Activated naive CD8-positive, alpha-beta T cell (primary cell): ENCODE results near the gene CNTNAP5.

Experiments used
- H3K27ac Mint-ChIP-seq: one replicate; pipeline ENCODE4 v1.8.0; 2021; ENCODE audit warnings: mixed read lengths
- H3K27me3 Mint-ChIP-seq: one replicate; pipeline ENCODE4 v1.8.0; 2021; ENCODE audit warnings: mixed read lengths
- H3K36me3 Mint-ChIP-seq: one replicate; pipeline ENCODE4 v1.8.0; 2021; ENCODE audit warnings: mixed read lengths
- H3K4me1 Mint-ChIP-seq: one replicate; pipeline ENCODE4 v1.8.0; 2021; ENCODE audit warnings: low read depth, mixed read lengths
- H3K4me3 Mint-ChIP-seq: one replicate; pipeline ENCODE4 v1.8.0; 2021; ENCODE audit warnings: mild to moderate bottlenecking, mixed read lengths
- H3K9me3 Mint-ChIP-seq: one replicate; pipeline ENCODE4 v1.8.0; 2021; ENCODE audit warnings: low read depth, mixed read lengths

Gene CNTNAP5

GRCh38 chr2:124159166-124159565, 134.1 kb downstream of the CNTNAP5 start:
- Mint-ChIP-seq H3K4me3 (no peak overlapping the region), H3K36me3 (no peaks in the 10 kb centered on the region), H3K27me3 (no peaks in the 10 kb centered on the region), H3K4me1 (no peaks in the 10 kb centered on the region), H3K27ac (no peak overlapping the region), H3K9me3 (no peaks in the 10 kb centered on the region)

GRCh38 chr2:124161542-124161941, 136.5 kb downstream of the CNTNAP5 start:
- Mint-ChIP-seq H3K4me3 (no peak overlapping the region), H3K27ac (no peak overlapping the region), H3K27me3 (no peaks in the 10 kb centered on the region), H3K9me3 (no peaks in the 10 kb centered on the region), H3K4me1 (no peaks in the 10 kb centered on the region), H3K36me3 (no peaks in the 10 kb centered on the region)

- Mint-ChIP-seq H3K4me1 (no peaks in the 10 kb centered on the region), H3K27ac (no peak overlapping the region), H3K36me3 (no peaks in the 10 kb centered on the region), H3K27me3 (no peaks in the 10 kb centered on the region), H3K4me3 (no peak overlapping the region), H3K9me3 (no peaks in the 10 kb centered on the region)
Observed at GRCh38 chr2:124162256-124162655, 137.2 kb downstream of the CNTNAP5 start.

GRCh38 chr2:124163840-124164239, 138.8 kb downstream of the CNTNAP5 start:
- H3K4me3 Mint-ChIP-seq, result no peak overlapping the region
- no peaks in the 10 kb centered on the region for H3K4me1 Mint-ChIP-seq
- H3K9me3 Mint-ChIP-seq, result no peaks in the 10 kb centered on the region
- no peaks in the 10 kb centered on the region for H3K36me3 Mint-ChIP-seq
- H3K27ac Mint-ChIP-seq, result no peak overlapping the region
- H3K27me3 Mint-ChIP-seq, result no peaks in the 10 kb centered on the region

GRCh38 chr2:124165698-124166097, 140.6 kb downstream of the CNTNAP5 start:
- Mint-ChIP-seq H3K4me1 (no peaks in the 10 kb centered on the region), H3K36me3 (no peaks in the 10 kb centered on the region), H3K9me3 (no peaks in the 10 kb centered on the region), H3K27ac (no peak overlapping the region), H3K4me3 (no peak overlapping the region), H3K27me3 (no peaks in the 10 kb centered on the region)

GRCh38 chr2:124171472-124172063, 146.5 kb downstream of the CNTNAP5 start:
- Mint-ChIP-seq H3K9me3 (peaks cover 3% of the 10 kb centered on the region), H3K4me1 (no peaks in the 10 kb centered on the region), H3K27me3 (no peaks in the 10 kb centered on the region), H3K36me3 (no peaks in the 10 kb centered on the region), H3K27ac (no peak overlapping the region), H3K4me3 (no peak overlapping the region)

- H3K4me3 Mint-ChIP-seq, result no peak overlapping the region
- no peaks in the 10 kb centered on the region for H3K9me3 Mint-ChIP-seq
- peaks cover 1% of the 10 kb centered on the region for H3K27me3 Mint-ChIP-seq
- no peaks in the 10 kb centered on the region for H3K36me3 Mint-ChIP-seq
- H3K4me1 Mint-ChIP-seq, result no peaks in the 10 kb centered on the region
- no peak overlapping the region for H3K27ac Mint-ChIP-seq
Observed at GRCh38 chr2:124178719-124179118, 153.6 kb downstream of the CNTNAP5 start.

- H3K27ac Mint-ChIP-seq, result no peak overlapping the region
- no peaks in the 10 kb centered on the region for H3K36me3 Mint-ChIP-seq
- H3K4me3 Mint-ChIP-seq, result no peak overlapping the region
- no peaks in the 10 kb centered on the region for H3K4me1 Mint-ChIP-seq
- no peaks in the 10 kb centered on the region for H3K9me3 Mint-ChIP-seq
- peaks cover 1% of the 10 kb centered on the region for H3K27me3 Mint-ChIP-seq
Observed at GRCh38 chr2:124180635-124181034, 155.5 kb downstream of the CNTNAP5 start.

GRCh38 chr2:124186801-124187200, 161.7 kb downstream of the CNTNAP5 start:
- H3K27ac Mint-ChIP-seq, result no peak overlapping the region
- no peaks in the 10 kb centered on the region for H3K4me1 Mint-ChIP-seq
- no peaks in the 10 kb centered on the region for H3K9me3 Mint-ChIP-seq

GRCh38 chr2:124187948-124188347, 162.9 kb downstream of the CNTNAP5 start:
- no peaks in the 10 kb centered on the region for H3K36me3 Mint-ChIP-seq
- no peak overlapping the region for H3K27ac Mint-ChIP-seq
- no peaks in the 10 kb centered on the region for H3K9me3 Mint-ChIP-seq
- H3K4me1 Mint-ChIP-seq, result no peaks in the 10 kb centered on the region
- no peaks in the 10 kb centered on the region for H3K27me3 Mint-ChIP-seq
- no peak overlapping the region for H3K4me3 Mint-ChIP-seq

More at GRCh38 chr2:124186801-124187200, 161.7 kb downstream of the CNTNAP5 start:
- Mint-ChIP-seq H3K36me3 (no peaks in the 10 kb centered on the region), H3K4me3 (no peak overlapping the region), H3K27me3 (no peaks in the 10 kb centered on the region)

- Mint-ChIP-seq H3K27ac (no peak overlapping the region), H3K9me3 (no peaks in the 10 kb centered on the region), H3K4me1 (no peaks in the 10 kb centered on the region), H3K36me3 (no peaks in the 10 kb centered on the region), H3K27me3 (no peaks in the 10 kb centered on the region), H3K4me3 (no peak overlapping the region)
Observed at GRCh38 chr2:124193706-124194105, 168.6 kb downstream of the CNTNAP5 start.

GRCh38 chr2:124201713-124202112, 176.6 kb downstream of the CNTNAP5 start:
- Mint-ChIP-seq H3K36me3 (no peaks in the 10 kb centered on the region), H3K27ac (no peak overlapping the region), H3K27me3 (no peaks in the 10 kb centered on the region), H3K9me3 (peaks cover 6% of the 10 kb centered on the region), H3K4me1 (no peaks in the 10 kb centered on the region), H3K4me3 (no peak overlapping the region)

- Mint-ChIP-seq H3K27me3 (no peaks in the 10 kb centered on the region), H3K4me1 (no peaks in the 10 kb centered on the region), H3K9me3 (peaks cover 7% of the 10 kb centered on the region), H3K36me3 (no peaks in the 10 kb centered on the region), H3K27ac (no peak overlapping the region), H3K4me3 (no peak overlapping the region)
Observed at GRCh38 chr2:124209441-124209840, 184.4 kb downstream of the CNTNAP5 start.

- H3K27me3 Mint-ChIP-seq, result no peaks in the 10 kb centered on the region
- H3K36me3 Mint-ChIP-seq, result no peaks in the 10 kb centered on the region
- H3K4me1 Mint-ChIP-seq, result no peaks in the 10 kb centered on the region
- no peak overlapping the region for H3K27ac Mint-ChIP-seq
- peaks cover 5% of the 10 kb centered on the region for H3K9me3 Mint-ChIP-seq
- no peak overlapping the region for H3K4me3 Mint-ChIP-seq
Observed at GRCh38 chr2:124211461-124211860, 186.4 kb downstream of the CNTNAP5 start.

GRCh38 chr2:124213977-124214587, 189.0 kb downstream of the CNTNAP5 start:
- Mint-ChIP-seq H3K27me3 (no peaks in the 10 kb centered on the region), H3K36me3 (no peaks in the 10 kb centered on the region), H3K9me3 (peaks cover 9% of the 10 kb centered on the region), H3K27ac (no peak overlapping the region), H3K4me1 (no peaks in the 10 kb centered on the region), H3K4me3 (no peak overlapping the region)

GRCh38 chr2:124246170-124246569, 221.1 kb downstream of the CNTNAP5 start:
- Mint-ChIP-seq H3K36me3 (no peaks in the 10 kb centered on the region), H3K9me3 (peaks cover 5% of the 10 kb centered on the region), H3K4me3 (no peak overlapping the region), H3K27ac (no peak overlapping the region), H3K27me3 (no peaks in the 10 kb centered on the region), H3K4me1 (no peaks in the 10 kb centered on the region)
